Measurements from ENCODE around the gene STARD6. TPM values are rescaled to one million over a fixed set of nuclear protein-coding genes. Genes with fewer than 3 reads are reported as not detected.

Gene STARD6
- total and polyA plus RNA-seq, 8 donors: not detected

GRCh38 chr18:54381640-54382039 is 24.0 kb upstream of the STARD6 start:
- intact Hi-C loops (cut with DNase I; ENCODE audit: low total_unique reads): no loop called here
- WGBS, 5 donors: 88 to 95% (median 90%) methylated on average over 2 of the region's 2 CpGs
- no peaks in the 10 kb centered on the region for H3K9me3 ChIP-seq

GRCh38 chr18:54378057-54378456 is 20.4 kb upstream of the STARD6 start:
- no peaks in the 10 kb centered on the region for H3K27me3 ChIP-seq
- H3K27ac ChIP-seq: no peak overlapping the region
- H3K4me1 ChIP-seq: no peaks in the 10 kb centered on the region
- no peaks in the 10 kb centered on the region for H3K9me3 ChIP-seq
- peaks cover 0 to 5% (median 2%) of the 10 kb centered on the region in 4 donors for H3K36me3 ChIP-seq
- TF ChIP-seq EP300 (IDR thresholded peaks at IDR 0.05): no peak
- no peak for TF ChIP-seq POLR2A (IDR thresholded peaks at IDR 0.05)
- no peak for TF ChIP-seq POLR2AphosphoS5 (IDR thresholded peaks at IDR 0.05)
- TF ChIP-seq CTCF (IDR thresholded peaks at IDR 0.05): no peak
- H3K4me3 ChIP-seq: no peak overlapping the region
- 83 to 96% (median 91%) methylated on average over 4 of the region's 4 CpGs for WGBS, 5 donors
- DNase-seq: no peak
- intact Hi-C loops (cut with DNase I; ENCODE audit: low total_unique reads): no loop called here

More at GRCh38 chr18:54381640-54382039, 24.0 kb upstream of the STARD6 start:
- DNase-seq: no peak
- H3K4me3 ChIP-seq: no peak overlapping the region
- no peak overlapping the region for H3K27ac ChIP-seq
- H3K4me1 ChIP-seq: no peaks in the 10 kb centered on the region
- H3K27me3 ChIP-seq: no peaks in the 10 kb centered on the region
- H3K36me3 ChIP-seq: no peaks in the 10 kb centered on the region
- TF ChIP-seq POLR2A (IDR thresholded peaks at IDR 0.05): no peak
- no peak for TF ChIP-seq POLR2AphosphoS5 (IDR thresholded peaks at IDR 0.05)

- H3K4me1 ChIP-seq: peaks cover 0 to 18% (median 15%) of the 10 kb centered on the region in 4 donors
- no peaks in the 10 kb centered on the region for H3K27me3 ChIP-seq
- intact Hi-C loops (cut with DNase I; ENCODE audit: low total_unique reads): no loop called here
- H3K4me3 ChIP-seq: no peak overlapping the region
- H3K9me3 ChIP-seq: no peaks in the 10 kb centered on the region
- peaks cover 0 to 4% (median 0%) of the 10 kb centered on the region in 4 donors for H3K36me3 ChIP-seq
- no peak for DNase-seq
- WGBS, 5 donors: 79 to 88% (median 84%) methylated on average over 3 of the region's 3 CpGs
- no peak overlapping the region for H3K27ac ChIP-seq
- TF ChIP-seq EP300 (IDR thresholded peaks at IDR 0.05): no peak
- no peak for TF ChIP-seq CTCF (IDR thresholded peaks at IDR 0.05)
- no peak for TF ChIP-seq POLR2A (IDR thresholded peaks at IDR 0.05)
- no peak for TF ChIP-seq POLR2AphosphoS5 (IDR thresholded peaks at IDR 0.05)
Measured at GRCh38 chr18:54360406-54360805, 2.7 kb upstream of the STARD6 start.

- H3K4me1 ChIP-seq: peaks cover 0 to 18% (median 15%) of the 10 kb centered on the region in 4 donors
- no peak overlapping the region for H3K27ac ChIP-seq
- H3K4me3 ChIP-seq: peak overlapping the region in 3 of 4 donors; percentile 77 to 97 (median 79)
- 51 to 64% (median 60%) methylated on average over 6 of the region's 6 CpGs for WGBS, 5 donors
- H3K27me3 ChIP-seq: no peaks in the 10 kb centered on the region
- intact Hi-C loops (cut with DNase I; ENCODE audit: low total_unique reads): no loop called here
- DNase-seq: peak in 1 of 2 donors; percentile 3
- peaks cover 0 to 4% (median 0%) of the 10 kb centered on the region in 4 donors for H3K36me3 ChIP-seq
- TF ChIP-seq CTCF (IDR thresholded peaks at IDR 0.05) (no peak), POLR2AphosphoS5 (IDR thresholded peaks at IDR 0.05) (no peak), EP300 (IDR thresholded peaks at IDR 0.05) (no peak), POLR2A (IDR thresholded peaks at IDR 0.05) (no peak)
- H3K9me3 ChIP-seq: no peaks in the 10 kb centered on the region
Measured at GRCh38 chr18:54359233-54359632, 1.6 kb upstream of the STARD6 start.

GRCh38 chr18:54358495-54359040 is 910 bp upstream of the STARD6 start:
- Histone ChIP-seq H3K36me3 (peaks cover 0 to 4% (median 0%) of the 10 kb centered on the region in 4 donors), H3K27ac (peak overlapping the region in 4 of 5 donors; percentile 72 to 77 (median 75)), H3K9me3 (no peaks in the 10 kb centered on the region), H3K27me3 (no peaks in the 10 kb centered on the region), H3K4me3 (peak overlapping the region; percentile 60 to 97 (median 78)), H3K4me1 (peaks cover 0 to 18% (median 15%) of the 10 kb centered on the region in 4 donors)
- intact Hi-C loops (cut with DNase I; ENCODE audit: low total_unique reads): no loop called here
- no peak for TF ChIP-seq POLR2AphosphoS5 (IDR thresholded peaks at IDR 0.05)
- TF ChIP-seq CTCF (IDR thresholded peaks at IDR 0.05): no peak
- no peak for TF ChIP-seq POLR2A (IDR thresholded peaks at IDR 0.05)
- no peak for TF ChIP-seq EP300 (IDR thresholded peaks at IDR 0.05)
- 2 to 4% (median 3%) methylated on average over 21 of the region's 21 CpGs for WGBS, 5 donors
- DNase-seq: no peak
